Stimulated activated CD8-positive, alpha-beta memory T cell treated with anti-CD3 and anti-CD28 coated beads, Interleukin-15, amount 100 ng/mL, for 4 hours (primary cell): ENCODE data around the gene GDPGP1.

Source experiments
- DNase-seq, 2 donors: peaks; one replicate each; pipeline ENCODE4 v3.0.0-alpha.2; 2020; ENCODE audit warnings: low read depth in 2 of 2

GDPGP1 gene

DNA sequence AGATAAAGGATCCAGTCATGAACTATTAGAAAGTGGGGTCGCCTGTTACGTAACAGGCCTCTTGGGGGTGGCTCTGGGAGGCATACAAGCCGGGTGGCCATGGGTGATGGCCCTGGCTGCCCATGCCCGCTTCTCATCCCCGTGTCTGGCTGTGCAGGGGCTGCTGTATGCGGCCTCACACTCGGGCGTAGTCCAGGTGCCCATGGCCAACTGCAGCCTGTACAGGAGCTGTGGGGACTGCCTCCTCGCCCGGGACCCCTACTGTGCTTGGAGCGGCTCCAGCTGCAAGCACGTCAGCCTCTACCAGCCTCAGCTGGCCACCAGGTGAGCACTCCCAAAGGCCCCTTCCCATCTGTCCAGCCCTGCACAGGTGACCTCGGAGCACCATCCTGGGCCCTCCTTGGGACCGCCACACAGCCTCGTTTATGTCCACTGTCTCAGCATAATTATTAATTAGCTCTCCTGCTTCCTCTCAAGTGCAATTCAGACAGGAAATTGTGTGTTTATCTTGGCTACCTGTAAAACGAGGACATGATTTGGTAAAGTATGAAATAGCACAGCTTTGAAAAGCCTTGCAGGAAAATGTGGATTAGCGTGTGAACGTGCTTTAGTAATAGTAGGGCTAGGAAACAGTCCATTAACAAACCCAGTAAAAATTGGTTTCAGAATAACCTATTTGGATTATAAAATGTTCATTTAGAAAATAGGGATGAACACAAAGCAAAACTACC, 8.3 kb upstream of the GDPGP1 start:
- no peak for DNase-seq

DNA sequence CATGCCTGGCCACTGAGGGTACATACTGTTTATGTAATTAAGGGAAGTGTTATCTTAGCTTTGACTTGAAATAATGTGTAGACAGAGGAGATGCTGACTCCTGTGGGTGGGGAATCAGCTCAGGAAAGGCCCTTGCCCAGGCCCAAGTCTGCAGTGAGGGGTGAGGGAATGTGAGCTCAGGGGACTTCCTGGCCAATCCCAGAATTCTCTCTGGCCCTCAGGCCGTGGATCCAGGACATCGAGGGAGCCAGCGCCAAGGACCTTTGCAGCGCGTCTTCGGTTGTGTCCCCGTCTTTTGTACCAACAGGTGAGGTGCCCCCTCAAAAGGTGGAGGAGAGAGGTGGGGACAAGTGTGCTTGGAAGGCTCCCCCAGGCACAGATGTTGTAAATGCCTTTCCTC, 6.7 kb upstream of the GDPGP1 start:
- no peak for DNase-seq

DNA sequence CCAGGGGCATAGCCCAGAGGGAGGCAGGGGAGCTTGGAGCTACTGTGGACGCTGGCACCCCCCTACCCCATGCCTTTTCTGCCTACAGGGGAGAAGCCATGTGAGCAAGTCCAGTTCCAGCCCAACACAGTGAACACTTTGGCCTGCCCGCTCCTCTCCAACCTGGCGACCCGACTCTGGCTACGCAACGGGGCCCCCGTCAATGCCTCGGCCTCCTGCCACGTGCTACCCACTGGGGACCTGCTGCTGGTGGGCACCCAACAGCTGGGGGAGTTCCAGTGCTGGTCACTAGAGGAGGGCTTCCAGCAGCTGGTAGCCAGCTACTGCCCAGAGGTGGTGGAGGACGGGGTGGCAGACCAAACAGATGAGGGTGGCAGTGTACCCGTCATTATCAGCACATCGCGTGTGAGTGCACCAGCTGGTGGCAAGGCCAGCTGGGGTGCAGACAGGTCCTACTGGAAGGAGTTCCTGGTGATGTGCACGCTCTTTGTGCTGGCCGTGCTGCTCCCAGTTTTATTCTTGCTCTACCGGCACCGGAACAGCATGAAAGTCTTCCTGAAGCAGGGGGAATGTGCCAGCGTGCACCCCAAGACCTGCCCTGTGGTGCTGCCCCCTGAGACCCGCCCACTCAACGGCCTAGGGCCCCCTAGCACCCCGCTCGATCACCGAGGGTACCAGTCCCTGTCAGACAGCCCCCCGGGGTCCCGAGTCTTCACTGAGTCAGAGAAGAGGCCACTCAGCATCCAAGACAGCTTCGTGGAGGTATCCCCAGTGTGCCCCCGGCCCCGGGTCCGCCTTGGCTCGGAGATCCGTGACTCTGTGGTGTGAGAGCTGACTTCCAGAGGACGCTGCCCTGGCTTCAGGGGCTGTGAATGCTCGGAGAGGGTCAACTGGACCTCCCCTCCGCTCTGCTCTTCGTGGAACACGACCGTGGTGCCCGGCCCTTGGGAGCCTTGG, 5.9 kb upstream of the GDPGP1 start:
- no peak for DNase-seq

GRCh38 chr15:90228960-90229359, 5.0 kb upstream of the GDPGP1 start:
- DNase-seq = no peak

GRCh38 chr15:90230071-90230494, 3.9 kb upstream of the GDPGP1 start:
- DNase-seq = no peak

- no peak for DNase-seq
Observed at GRCh38 chr15:90230610-90231009, 3.4 kb upstream of the GDPGP1 start.

DNA sequence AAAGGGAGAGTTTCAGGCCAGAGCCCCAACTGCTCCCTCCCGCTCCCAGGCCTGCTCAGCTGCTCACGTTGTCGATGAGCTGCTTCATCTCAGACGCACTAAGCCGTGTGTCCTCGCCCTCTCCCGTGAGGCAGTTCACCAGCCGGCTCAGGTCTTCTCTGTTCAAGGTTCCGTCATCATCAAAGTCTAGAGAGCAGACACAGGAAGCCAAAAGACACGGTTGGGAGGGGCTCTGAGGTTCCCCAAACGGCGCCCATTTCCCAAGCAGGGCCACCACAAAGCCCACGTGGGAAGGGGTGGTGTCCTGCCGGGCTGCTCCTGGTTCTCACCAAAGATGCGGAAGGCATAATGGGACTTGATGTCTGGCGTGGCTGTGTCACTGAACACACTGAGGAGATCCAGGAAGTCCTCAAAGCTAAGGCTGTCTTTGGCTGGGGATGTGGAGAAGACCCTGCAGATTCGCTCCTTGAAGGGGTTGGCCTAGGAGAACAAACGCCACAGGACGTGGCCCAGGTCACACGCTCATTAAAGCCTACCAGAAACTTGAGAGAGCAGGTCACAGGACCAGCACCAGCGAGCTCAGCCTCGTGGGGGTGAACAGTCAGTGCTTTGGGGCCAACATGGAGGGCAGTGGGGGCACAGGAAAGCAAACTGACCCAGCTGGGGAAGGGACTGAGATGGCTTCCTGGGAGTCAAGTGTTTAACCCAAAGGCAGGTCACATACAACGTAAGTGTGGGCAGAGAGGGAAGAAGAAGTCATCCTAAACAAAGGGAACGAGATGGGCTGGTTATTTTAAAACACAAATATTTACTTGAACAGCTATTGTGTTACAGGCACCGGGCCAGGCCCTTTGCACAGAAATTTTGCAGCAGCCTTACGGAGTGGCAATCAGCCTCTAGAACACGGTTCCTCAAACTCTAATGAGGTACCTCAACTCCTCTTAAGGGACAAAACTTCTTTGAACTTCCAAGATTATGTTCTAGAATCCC, 2.7 kb upstream of the GDPGP1 start:
- DNase-seq = peak; percentile 48 to 53

GRCh38 chr15:90232196-90232595, 1.8 kb upstream of the GDPGP1 start:
- no peak for DNase-seq

- DNase-seq = no peak
Observed at GRCh38 chr15:90232941-90233386, 1.0 kb upstream of the GDPGP1 start.

DNA sequence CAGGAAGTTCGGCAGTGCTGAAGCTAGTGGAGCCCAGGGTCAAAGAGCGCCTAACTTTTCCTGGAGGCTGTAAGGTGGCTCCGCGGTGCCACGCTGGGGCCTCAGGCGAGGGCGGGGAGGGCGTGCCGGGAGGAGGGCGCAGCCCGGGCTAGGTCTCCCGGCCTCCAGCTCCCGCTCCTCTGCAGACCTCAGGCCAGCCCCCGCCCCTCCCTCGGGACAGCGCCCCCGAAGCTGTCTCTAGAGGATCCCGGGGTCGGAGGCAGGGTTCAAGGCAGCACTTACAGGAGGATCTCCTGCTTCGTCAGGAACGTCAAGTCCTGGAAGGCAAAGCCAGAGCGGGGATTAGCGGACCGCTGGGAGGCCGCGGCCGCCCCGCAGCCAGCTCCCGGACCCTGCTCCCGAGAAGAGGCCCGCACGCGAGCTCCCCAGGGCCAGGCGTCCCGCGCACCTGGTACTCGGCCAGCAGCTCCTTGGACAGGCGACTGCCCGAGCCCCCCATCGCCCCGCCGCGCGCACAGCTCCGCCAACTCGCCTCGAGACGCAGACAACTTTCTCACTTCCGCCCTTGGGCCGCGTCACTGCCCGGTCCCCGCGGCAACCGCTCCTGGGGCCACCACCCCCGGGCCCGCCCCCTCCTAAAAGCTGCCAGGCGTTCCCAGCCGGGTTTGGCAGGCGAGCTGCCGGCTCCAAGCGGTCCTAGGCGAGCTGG, 468 bp upstream of the GDPGP1 start, which contains the start of gene CIB1:
TSS of gene CIB1 (minus strand) at position 555 of the 709 bp plus-strand sequence. CDS start at position 499, 56 bp downstream.
- DNase-seq = peak; percentile 95 to 97

GRCh38 chr15:90239371-90239770, 5.4 kb downstream of the GDPGP1 start:
- DNase-seq = no peak

- DNase-seq = no peak
Observed at GRCh38 chr15:90240856-90241255, 6.8 kb downstream of the GDPGP1 start.

- no peak for DNase-seq
Observed at GRCh38 chr15:90241343-90242192, 7.6 kb downstream of the GDPGP1 start.

GRCh38 chr15:90243943-90244639, 10.1 kb downstream of the GDPGP1 start:
- no peak for DNase-seq

DNA sequence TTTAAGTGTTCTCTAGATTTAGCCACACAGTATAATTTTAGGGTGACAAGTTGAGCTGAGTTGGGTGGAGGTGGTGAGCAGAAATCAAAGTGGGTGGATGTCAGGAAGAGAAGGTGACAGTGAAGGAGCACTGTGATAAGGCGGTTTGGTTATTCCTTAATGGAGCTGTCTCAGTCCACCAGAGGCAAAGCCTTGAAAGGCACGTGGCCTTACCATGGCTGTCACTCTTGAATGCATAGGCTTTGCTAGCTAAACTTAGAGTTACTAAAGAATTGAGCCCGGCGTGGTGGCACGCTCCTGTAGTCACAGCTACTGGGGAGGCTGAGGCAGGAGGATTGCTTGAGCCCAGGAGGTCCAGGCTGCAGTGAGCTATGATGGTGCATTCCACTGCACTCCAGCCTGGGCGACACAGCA, 14.8 kb downstream of the GDPGP1 start:
- DNase-seq = no peak

DNA sequence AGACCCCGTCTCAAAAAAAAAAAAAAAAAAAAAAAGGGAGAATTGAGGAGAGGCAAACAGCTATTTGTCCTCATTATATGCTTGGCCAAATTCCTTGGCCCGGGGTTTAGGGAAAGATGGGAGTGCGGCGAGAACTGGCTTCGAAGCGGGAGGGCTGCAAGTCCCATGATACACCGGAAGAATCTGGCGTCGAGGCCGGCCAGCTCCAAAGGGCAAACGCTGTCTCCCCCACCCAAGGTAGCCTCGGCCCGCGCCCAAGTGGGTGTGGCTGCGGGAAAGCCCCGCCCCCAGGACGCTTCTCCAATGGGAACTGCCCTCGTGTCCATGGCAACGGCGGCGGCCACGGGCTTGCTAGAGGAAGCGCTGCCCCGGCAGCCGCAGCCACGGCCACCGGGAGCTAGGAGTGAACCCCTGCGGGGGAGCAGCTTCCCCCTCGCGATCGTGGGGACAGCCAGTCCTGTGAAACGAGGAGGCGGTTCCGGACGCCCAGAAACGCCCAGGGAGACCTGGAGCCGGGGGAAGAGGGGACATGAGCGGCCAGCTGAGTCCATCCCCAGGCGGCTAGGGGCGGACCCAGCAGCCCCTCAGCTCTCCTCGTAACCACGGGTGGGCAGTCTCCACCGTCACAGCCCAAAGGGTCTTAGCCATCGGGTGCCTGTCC, 15.3 kb downstream of the GDPGP1 start, which contains the start of gene TTLL13:
TSS of gene TTLL13 (plus strand) at position 354 of the 661 bp plus-strand sequence. CDS start 1,075 bp downstream, outside the sequence.
- peak; percentile 39 to 48 for DNase-seq

GRCh38 chr15:90257776-90258175, 23.8 kb downstream of the GDPGP1 start:
- no peak for DNase-seq

GRCh38 chr15:90259524-90259923, 25.5 kb downstream of the GDPGP1 start:
- DNase-seq = no peak
